Calu3 (cell line): ENCODE results near the gene ZMYND19. TPM values are rescaled to one million over a fixed set of nuclear protein-coding genes. Genes with fewer than 3 reads are reported as not detected.

ENCODE experiments used
- BruUV-seq: library from RNA; stranded (reverse); fragments of 400-500 nt; replicated peaks from 2 replicates; lab custom pipeline; 2021; lab: Mats Ljungman, UMichigan
- CTCF ChIA-PET: fragments of 300-600 bp; sonication (Branson Sonifier 250); formaldehyde crosslinking; loops from one replicate; lab custom pipeline; 2022; ENCODE audit warnings: antibody characterized with exemption; lab: Charles Lee
- DNase-seq: peaks from one replicate; pipeline ENCODE4 v3.0.0; 2022
- H3K27ac Mint-ChIP-seq: one replicate; pipeline ENCODE4 v1.8.0; 2022; ENCODE audit warnings: mixed read lengths; ENCODE audit not compliant: unreplicated experiment
- H3K27me3 Mint-ChIP-seq: one replicate; pipeline ENCODE4 v1.8.0; 2022; ENCODE audit warnings: mixed read lengths; ENCODE audit not compliant: unreplicated experiment
- H3K36me3 Mint-ChIP-seq: one replicate; pipeline ENCODE4 v1.8.0; 2022; ENCODE audit warnings: mild to moderate bottlenecking, moderate library complexity, mixed read lengths; ENCODE audit not compliant: insufficient read depth, unreplicated experiment
- H3K4me1 Mint-ChIP-seq: one replicate; pipeline ENCODE4 v1.8.0; 2022; ENCODE audit warnings: mild to moderate bottlenecking, low read depth, mixed read lengths; ENCODE audit not compliant: unreplicated experiment
- H3K4me3 Mint-ChIP-seq: one replicate; pipeline ENCODE4 v1.8.0; 2022; ENCODE audit warnings: mild to moderate bottlenecking, low read depth, moderate library complexity, mixed read lengths; ENCODE audit not compliant: unreplicated experiment
- H3K9me3 Mint-ChIP-seq: one replicate; pipeline ENCODE4 v1.8.0; 2022; ENCODE audit warnings: low read depth, mixed read lengths; ENCODE audit not compliant: unreplicated experiment
- CTCF ChIP-seq: fragments of 200-600 bp; IDR thresholded peaks from one replicate; pipeline ENCODE4 v1.8.0; 2022; ENCODE audit warnings: antibody characterized with exemption; ENCODE audit not compliant: unreplicated experiment
- intact Hi-C: fragments of 100-400 bp; cut with micrococcal nuclease; formaldehyde crosslinking; loops from one replicate; pipeline ENCODE4 v1.10.0; 2022; ENCODE audit not compliant: unreplicated experiment
- total RNA-seq: library from RNA; stranded (reverse); gene quantifications from 2 replicates; pipeline ENCODE4 v1.2.3, GENCODE V29; 2022

ZMYND19 gene
- total RNA-seq, 1 experiment from 2014 or later = 30.0 TPM

GRCh38 chr9:137611623-137612609, 21.6 kb upstream of the ZMYND19 start:
- DNase-seq = peak; percentile 96
- H3K27me3 Mint-ChIP-seq = no peaks in the 10 kb centered on the region
- H3K4me1 Mint-ChIP-seq = peaks cover 26% of the 10 kb centered on the region
- H3K27ac Mint-ChIP-seq = peak overlapping the region; percentile 95
- no peak for TF ChIP-seq CTCF
- peaks cover 54% of the 10 kb centered on the region for H3K36me3 Mint-ChIP-seq
- H3K9me3 Mint-ChIP-seq = no peaks in the 10 kb centered on the region
- CTCF ChIA-PET = no interaction called here
- intact Hi-C loops = no loop called here
- peak overlapping the region; percentile 63 for H3K4me3 Mint-ChIP-seq
- TSS peak; percentile 32 for BruUV-seq

DNA sequence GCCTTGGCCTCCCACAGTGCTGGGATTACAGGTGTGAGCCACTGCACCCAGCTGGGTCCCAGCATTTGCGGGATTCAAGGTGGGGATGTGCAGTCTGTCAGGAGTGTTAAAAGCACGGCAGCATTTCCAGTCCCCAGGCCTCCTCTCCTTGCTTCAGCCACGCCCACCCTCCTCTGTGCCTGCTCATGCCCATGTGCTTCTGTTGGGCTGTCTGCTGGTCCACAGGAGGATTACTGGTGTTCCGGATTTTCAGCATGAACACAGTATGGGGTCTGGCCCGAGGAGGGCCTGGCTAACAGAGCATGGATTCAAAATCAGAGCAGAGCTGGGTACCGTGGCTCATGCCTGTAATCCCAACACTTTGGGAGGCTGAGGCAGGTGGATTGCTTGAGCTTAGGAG, 20.6 kb upstream of the ZMYND19 start:
- no peak for DNase-seq
- no peak for TF ChIP-seq CTCF
- BruUV-seq = no TSS peak
- intact Hi-C loops = no loop called here
- no peaks in the 10 kb centered on the region for H3K27me3 Mint-ChIP-seq
- peak overlapping the region; percentile 63 for H3K4me3 Mint-ChIP-seq
- peaks cover 25% of the 10 kb centered on the region for H3K4me1 Mint-ChIP-seq
- H3K9me3 Mint-ChIP-seq = no peaks in the 10 kb centered on the region
- H3K36me3 Mint-ChIP-seq = peaks cover 61% of the 10 kb centered on the region
- H3K27ac Mint-ChIP-seq = peak overlapping the region; percentile 95
- CTCF ChIA-PET = no interaction called here

GRCh38 chr9:137607141-137607857, 17.0 kb upstream of the ZMYND19 start:
- intact Hi-C loops = no loop called here
- CTCF ChIA-PET = interaction anchor here (0.5 kb wide), 1 partner anchor 28 kb away, joined by 4 read pairs; the partner anchor contains the start of gene DPH7
- H3K27ac Mint-ChIP-seq = peak overlapping the region; percentile 50
- no peaks in the 10 kb centered on the region for H3K9me3 Mint-ChIP-seq
- peak; percentile 43 for DNase-seq
- peaks cover 22% of the 10 kb centered on the region for H3K4me1 Mint-ChIP-seq
- no peak for TF ChIP-seq CTCF
- no TSS peak for BruUV-seq
- no peaks in the 10 kb centered on the region for H3K27me3 Mint-ChIP-seq
- H3K4me3 Mint-ChIP-seq = peak overlapping the region; percentile 90
- peaks cover 38% of the 10 kb centered on the region for H3K36me3 Mint-ChIP-seq

GRCh38 chr9:137606734-137607138, 16.4 kb upstream of the ZMYND19 start:
- no peaks in the 10 kb centered on the region for H3K9me3 Mint-ChIP-seq
- peaks cover 17% of the 10 kb centered on the region for H3K4me1 Mint-ChIP-seq
- CTCF ChIA-PET = interaction anchor here (0.5 kb wide), 1 partner anchor 28 kb away, joined by 4 read pairs; the partner anchor contains the start of gene DPH7
- no peaks in the 10 kb centered on the region for H3K27me3 Mint-ChIP-seq
- BruUV-seq = no TSS peak
- DNase-seq = no peak
- intact Hi-C loops = no loop called here
- peaks cover 32% of the 10 kb centered on the region for H3K36me3 Mint-ChIP-seq
- peak overlapping the region; percentile 90 for H3K4me3 Mint-ChIP-seq
- no peak for TF ChIP-seq CTCF
- peak overlapping the region; percentile 50 for H3K27ac Mint-ChIP-seq
